Stimulated activated memory B cell treated with anti-CD40 and anti-IgM and Interleukin-4, amounts not matched to agents 10 μg/mL and 1 μg/mL and 100 μg/mL, for 72 hours (primary cell): Measurements from ENCODE around the gene CSNK1A1L.

Source experiments
- ATAC-seq: fragments of 150-1000 bp; cut with Tn5 transposase; 2 replicates; pipeline ENCODE4 v1.10.0; 2021
- H3K27ac Mint-ChIP-seq: one replicate; pipeline ENCODE4 v1.8.0; 2022; ENCODE audit warnings: mild to moderate bottlenecking, mixed read lengths
- H3K27me3 Mint-ChIP-seq: one replicate; pipeline ENCODE4 v1.8.0; 2022; ENCODE audit warnings: mixed read lengths
- H3K36me3 Mint-ChIP-seq: one replicate; pipeline ENCODE4 v1.8.0; 2022; ENCODE audit warnings: mixed read lengths
- H3K4me1 Mint-ChIP-seq: one replicate; pipeline ENCODE4 v1.8.0; 2022; ENCODE audit warnings: mixed read lengths
- H3K4me3 Mint-ChIP-seq: one replicate; pipeline ENCODE4 v1.8.0; 2022; ENCODE audit warnings: mild to moderate bottlenecking, moderate library complexity, mixed read lengths
- H3K9me3 Mint-ChIP-seq: one replicate; pipeline ENCODE4 v1.8.0; 2022; ENCODE audit warnings: mixed read lengths

Gene CSNK1A1L

DNA sequence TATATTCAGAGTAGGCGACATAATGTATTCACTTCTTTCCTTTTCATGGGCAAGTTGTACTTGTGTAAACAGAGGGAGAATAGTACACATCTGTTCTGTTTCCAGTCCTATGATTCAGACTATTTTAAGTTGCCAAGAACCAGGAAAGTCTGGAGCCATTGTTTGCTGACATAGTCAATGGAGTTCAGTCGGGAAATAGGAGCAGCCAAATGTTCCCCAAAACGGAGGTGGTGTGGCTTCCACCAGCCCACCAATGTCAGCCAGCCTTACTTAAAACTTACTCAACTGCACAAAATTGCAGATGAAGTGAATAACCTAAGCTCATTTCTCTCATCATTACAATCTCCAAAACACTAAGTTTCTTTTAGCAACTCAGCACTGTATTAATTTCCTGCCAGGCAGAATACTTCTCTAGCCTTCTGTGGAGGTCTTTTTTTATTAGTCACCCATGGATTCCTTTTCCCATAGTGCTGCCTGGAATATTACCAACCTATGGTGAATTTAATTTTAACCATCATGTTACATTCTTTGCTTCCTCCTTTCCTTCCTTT lies 22.3 kb upstream of the CSNK1A1L start:
- Mint-ChIP-seq H3K4me3 (no peak overlapping the region), H3K9me3 (no peaks in the 10 kb centered on the region), H3K27me3 (peaks cover 19% of the 10 kb centered on the region), H3K4me1 (peaks cover 3% of the 10 kb centered on the region), H3K27ac (no peak overlapping the region), H3K36me3 (no peaks in the 10 kb centered on the region)
- ATAC-seq, result no peak

GRCh38 chr13:37123337-37123736 lies 17.9 kb upstream of the CSNK1A1L start:
- Mint-ChIP-seq H3K27ac (no peak overlapping the region), H3K9me3 (no peaks in the 10 kb centered on the region), H3K36me3 (no peaks in the 10 kb centered on the region), H3K4me3 (no peak overlapping the region), H3K27me3 (peaks cover 21% of the 10 kb centered on the region), H3K4me1 (peaks cover 12% of the 10 kb centered on the region)
- no peak for ATAC-seq

GRCh38 chr13:37118016-37118415 lies 12.6 kb upstream of the CSNK1A1L start:
- peaks cover 12% of the 10 kb centered on the region for H3K4me1 Mint-ChIP-seq
- no peak overlapping the region for H3K4me3 Mint-ChIP-seq
- no peaks in the 10 kb centered on the region for H3K36me3 Mint-ChIP-seq
- H3K9me3 Mint-ChIP-seq, result no peaks in the 10 kb centered on the region
- H3K27me3 Mint-ChIP-seq, result peaks cover 4% of the 10 kb centered on the region
- ATAC-seq, result no peak
- H3K27ac Mint-ChIP-seq, result no peak overlapping the region

DNA sequence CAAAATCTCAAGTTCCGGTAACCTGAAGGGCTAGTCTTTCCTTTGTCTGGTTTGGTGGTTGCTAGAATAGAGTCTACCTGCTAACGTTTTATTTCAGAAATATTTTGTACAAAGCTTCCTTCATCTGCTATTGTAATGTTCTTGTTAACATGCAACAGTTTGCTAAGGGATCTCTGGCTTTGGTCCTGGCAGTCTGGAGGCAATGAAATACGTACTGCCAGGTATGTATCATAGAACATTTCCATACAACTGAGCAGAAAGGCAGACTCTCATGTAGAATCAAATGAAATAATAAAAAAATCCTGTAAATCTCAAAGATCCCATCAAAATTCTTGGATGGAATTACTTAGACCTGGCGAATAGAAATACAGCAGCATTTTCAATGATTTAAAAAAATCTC lies 8.8 kb upstream of the CSNK1A1L start:
- Mint-ChIP-seq H3K27me3 (no peaks in the 10 kb centered on the region), H3K4me1 (no peaks in the 10 kb centered on the region), H3K9me3 (no peaks in the 10 kb centered on the region), H3K27ac (no peak overlapping the region), H3K36me3 (no peaks in the 10 kb centered on the region), H3K4me3 (no peak overlapping the region)
- ATAC-seq, result no peak

- Mint-ChIP-seq H3K27ac (no peak overlapping the region), H3K27me3 (peaks cover 1% of the 10 kb centered on the region), H3K4me1 (no peaks in the 10 kb centered on the region), H3K36me3 (no peaks in the 10 kb centered on the region), H3K9me3 (no peaks in the 10 kb centered on the region), H3K4me3 (no peak overlapping the region)
- ATAC-seq, result no peak
These were observed 8.1 kb upstream of the CSNK1A1L start for GRCh38 chr13:37113534-37113933.

DNA sequence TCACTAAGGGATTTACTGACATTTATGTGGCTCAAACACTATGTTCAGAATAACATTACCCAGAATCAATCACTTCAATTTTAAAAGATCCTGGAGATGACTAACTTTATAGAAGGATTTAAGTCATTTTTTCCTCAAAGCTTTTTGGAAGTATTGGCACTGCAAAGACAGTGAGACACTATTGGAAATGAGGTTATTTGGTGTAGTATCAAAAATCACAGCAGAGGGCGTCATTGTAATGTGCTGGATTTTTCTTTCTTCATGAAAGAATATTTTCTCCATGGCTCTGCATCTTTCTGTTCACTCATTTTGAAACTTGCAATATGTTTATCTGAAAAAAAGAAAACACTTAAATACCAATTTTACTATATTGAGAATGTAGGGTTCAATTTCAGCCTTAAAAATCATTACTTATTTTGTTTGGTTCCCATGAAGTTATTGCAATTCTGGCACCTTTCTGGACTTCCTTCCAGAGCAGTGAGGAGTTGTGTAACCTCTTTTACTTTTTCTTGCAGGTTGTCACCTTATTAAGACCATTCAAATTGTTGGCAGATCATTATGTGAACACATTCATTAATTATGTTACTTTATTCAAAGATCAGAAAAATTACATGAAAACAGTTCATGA lies 3.7 kb upstream of the CSNK1A1L start:
- no peaks in the 10 kb centered on the region for H3K36me3 Mint-ChIP-seq
- H3K9me3 Mint-ChIP-seq, result no peaks in the 10 kb centered on the region
- ATAC-seq, result no peak
- H3K27ac Mint-ChIP-seq, result no peak overlapping the region
- H3K4me3 Mint-ChIP-seq, result no peak overlapping the region
- H3K27me3 Mint-ChIP-seq, result peaks cover 21% of the 10 kb centered on the region
- no peaks in the 10 kb centered on the region for H3K4me1 Mint-ChIP-seq

DNA sequence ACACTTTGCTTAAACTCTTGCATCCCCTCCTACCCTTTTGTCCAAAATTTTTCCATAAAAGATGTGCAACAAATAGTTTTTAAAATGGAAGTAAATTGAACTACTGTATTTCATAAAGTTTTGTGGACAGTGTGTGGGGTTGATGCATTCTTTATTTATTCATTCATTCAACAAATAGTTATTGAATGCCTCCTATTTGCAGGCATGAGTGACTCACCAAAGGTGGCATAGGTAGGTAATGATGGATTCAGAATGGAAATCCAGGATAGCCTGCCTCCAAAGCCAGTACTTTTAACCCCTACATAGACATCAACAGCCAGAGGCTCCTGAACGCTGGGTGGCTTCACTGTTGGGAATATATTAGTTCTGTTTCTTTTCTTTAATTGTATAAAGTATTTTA lies 2.4 kb upstream of the CSNK1A1L start:
- H3K4me3 Mint-ChIP-seq, result no peak overlapping the region
- no peaks in the 10 kb centered on the region for H3K4me1 Mint-ChIP-seq
- H3K27ac Mint-ChIP-seq, result no peak overlapping the region
- no peaks in the 10 kb centered on the region for H3K36me3 Mint-ChIP-seq
- H3K27me3 Mint-ChIP-seq, result peaks cover 21% of the 10 kb centered on the region
- H3K9me3 Mint-ChIP-seq, result no peaks in the 10 kb centered on the region
- ATAC-seq, result no peak

- Mint-ChIP-seq H3K27ac (no peak overlapping the region), H3K27me3 (peaks cover 21% of the 10 kb centered on the region), H3K9me3 (no peaks in the 10 kb centered on the region), H3K4me3 (no peak overlapping the region), H3K36me3 (no peaks in the 10 kb centered on the region), H3K4me1 (no peaks in the 10 kb centered on the region)
- no peak for ATAC-seq
These were observed 2.0 kb upstream of the CSNK1A1L start for GRCh38 chr13:37107456-37107855.

DNA sequence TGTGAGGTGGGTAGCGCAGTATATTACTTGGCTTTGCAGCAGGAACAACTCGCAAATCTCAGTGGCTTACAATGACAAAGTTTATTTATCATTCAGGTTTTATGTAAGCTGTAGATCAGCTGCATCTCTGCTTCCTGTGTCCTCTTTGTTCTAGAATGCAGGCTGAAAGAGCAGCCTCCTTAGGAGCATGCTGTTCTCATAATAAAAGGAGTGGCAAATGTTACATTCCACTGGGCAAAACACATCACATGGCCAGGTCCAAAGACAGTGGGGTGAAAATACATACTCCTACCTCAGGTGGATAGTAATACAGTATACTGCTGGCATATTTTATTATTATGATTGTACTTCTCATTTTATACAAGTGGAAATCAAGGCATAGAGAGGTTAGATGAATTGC lies 1.2 kb upstream of the CSNK1A1L start:
- H3K4me3 Mint-ChIP-seq, result no peak overlapping the region

DNA sequence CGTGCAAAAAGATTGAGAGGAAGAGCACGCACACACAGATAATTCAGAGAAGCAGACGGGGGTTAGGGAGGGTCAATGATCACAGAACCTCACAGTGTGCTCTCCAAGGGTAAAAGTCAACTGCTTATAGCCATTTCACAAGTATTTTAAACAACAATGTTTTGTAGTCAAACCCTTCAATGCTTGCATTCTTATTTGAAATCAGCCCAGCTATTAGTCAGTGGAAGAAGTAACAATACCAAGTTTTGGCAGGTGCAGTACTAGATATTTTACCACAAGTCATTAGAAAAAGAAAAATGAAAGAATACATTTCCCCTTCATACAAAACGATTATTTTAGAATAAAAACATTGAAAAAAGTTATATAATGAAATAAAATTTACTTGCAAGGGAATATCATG lies 2.6 kb downstream of the CSNK1A1L start:
- no peak for ATAC-seq
- Mint-ChIP-seq H3K27me3 (peaks cover 23% of the 10 kb centered on the region), H3K36me3 (no peaks in the 10 kb centered on the region), H3K9me3 (no peaks in the 10 kb centered on the region), H3K4me1 (no peaks in the 10 kb centered on the region), H3K27ac (no peak overlapping the region), H3K4me3 (no peak overlapping the region)

More for the DNA sequence above, 1.2 kb upstream of the CSNK1A1L start:
- Mint-ChIP-seq H3K27me3 (peaks cover 21% of the 10 kb centered on the region), H3K4me1 (no peaks in the 10 kb centered on the region), H3K27ac (no peak overlapping the region), H3K9me3 (no peaks in the 10 kb centered on the region), H3K36me3 (no peaks in the 10 kb centered on the region)
- no peak for ATAC-seq

GRCh38 chr13:37101201-37101600 lies 4.3 kb downstream of the CSNK1A1L start:
- Mint-ChIP-seq H3K4me3 (no peak overlapping the region), H3K27me3 (peaks cover 9% of the 10 kb centered on the region), H3K4me1 (no peaks in the 10 kb centered on the region), H3K9me3 (no peaks in the 10 kb centered on the region), H3K27ac (no peak overlapping the region), H3K36me3 (no peaks in the 10 kb centered on the region)
- no peak for ATAC-seq

DNA sequence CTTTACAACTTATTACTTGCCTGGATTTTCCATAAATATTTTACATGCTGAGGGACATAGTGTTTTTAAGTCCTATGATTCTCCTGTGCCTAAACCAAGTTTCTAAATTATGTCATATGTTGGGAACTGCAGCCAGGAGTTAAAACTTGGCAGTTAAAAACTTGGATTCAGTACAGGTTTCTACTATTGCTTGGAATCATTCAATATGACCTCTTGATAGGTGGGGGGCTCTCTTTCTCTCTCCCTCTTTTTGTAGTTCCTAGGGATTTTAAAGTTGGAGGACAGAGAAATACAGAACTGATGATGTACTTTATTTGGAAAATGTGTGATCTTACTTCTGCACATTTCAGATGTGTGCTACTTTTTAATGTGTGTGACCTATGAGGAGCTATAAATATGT lies 4.7 kb downstream of the CSNK1A1L start:
- no peaks in the 10 kb centered on the region for H3K36me3 Mint-ChIP-seq
- H3K4me3 Mint-ChIP-seq, result no peak overlapping the region
- no peak for ATAC-seq
- no peak overlapping the region for H3K27ac Mint-ChIP-seq
- H3K9me3 Mint-ChIP-seq, result no peaks in the 10 kb centered on the region
- peaks cover 9% of the 10 kb centered on the region for H3K27me3 Mint-ChIP-seq
- H3K4me1 Mint-ChIP-seq, result no peaks in the 10 kb centered on the region

- no peaks in the 10 kb centered on the region for H3K4me1 Mint-ChIP-seq
- no peak for ATAC-seq
- H3K27me3 Mint-ChIP-seq, result peaks cover 9% of the 10 kb centered on the region
- H3K27ac Mint-ChIP-seq, result no peak overlapping the region
- H3K36me3 Mint-ChIP-seq, result no peaks in the 10 kb centered on the region
- H3K4me3 Mint-ChIP-seq, result no peak overlapping the region
- no peaks in the 10 kb centered on the region for H3K9me3 Mint-ChIP-seq
These were observed 8.4 kb downstream of the CSNK1A1L start for GRCh38 chr13:37097076-37097475.

- no peak overlapping the region for H3K4me3 Mint-ChIP-seq
- H3K4me1 Mint-ChIP-seq, result no peaks in the 10 kb centered on the region
- no peaks in the 10 kb centered on the region for H3K9me3 Mint-ChIP-seq
- no peak overlapping the region for H3K27ac Mint-ChIP-seq
- peaks cover 9% of the 10 kb centered on the region for H3K27me3 Mint-ChIP-seq
- ATAC-seq, result no peak
- H3K36me3 Mint-ChIP-seq, result no peaks in the 10 kb centered on the region
These were observed 10.6 kb downstream of the CSNK1A1L start for GRCh38 chr13:37094840-37095239.

DNA sequence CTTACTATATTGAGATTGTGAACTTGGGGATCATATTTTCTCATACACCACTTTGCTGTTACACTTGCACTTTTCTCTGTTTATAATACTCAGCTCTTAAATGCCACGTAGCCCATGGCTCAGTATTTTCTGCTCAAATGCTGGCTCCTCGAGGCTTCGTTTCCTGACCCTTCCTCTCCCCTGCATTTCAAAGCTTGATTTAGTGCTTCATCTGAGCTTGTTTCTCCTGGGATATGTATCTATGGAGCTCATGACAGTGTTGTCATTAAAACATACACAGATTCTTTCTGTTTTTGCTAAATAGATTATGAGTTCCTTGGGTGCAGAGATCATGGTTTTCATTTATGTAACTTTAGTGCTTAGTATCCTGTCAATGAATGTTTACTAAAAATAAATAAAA lies 11.4 kb downstream of the CSNK1A1L start:
- Mint-ChIP-seq H3K4me3 (no peak overlapping the region), H3K27me3 (peaks cover 9% of the 10 kb centered on the region), H3K9me3 (no peaks in the 10 kb centered on the region), H3K4me1 (no peaks in the 10 kb centered on the region), H3K27ac (no peak overlapping the region), H3K36me3 (no peaks in the 10 kb centered on the region)
- ATAC-seq, result no peak

DNA sequence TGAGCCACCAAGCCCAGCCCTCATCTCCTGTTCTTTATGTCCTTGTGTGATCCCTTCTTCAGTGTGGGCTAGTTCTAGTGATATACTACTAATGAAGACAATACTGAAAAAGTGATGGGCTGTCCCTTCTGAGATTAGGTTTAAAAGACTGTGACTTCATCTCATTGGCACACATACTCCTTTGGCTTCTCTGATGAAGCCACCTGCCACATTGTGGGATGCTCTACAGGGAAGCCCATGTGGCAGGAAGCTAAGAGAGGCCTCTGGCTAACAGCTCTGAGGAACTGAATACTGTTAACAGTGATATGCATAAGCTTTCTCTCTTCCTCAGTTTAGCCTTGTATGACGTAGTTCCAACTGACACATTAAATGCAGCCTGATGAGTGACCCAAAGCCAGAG lies 13.6 kb downstream of the CSNK1A1L start:
- no peak overlapping the region for H3K4me3 Mint-ChIP-seq
- H3K27ac Mint-ChIP-seq, result no peak overlapping the region
- no peaks in the 10 kb centered on the region for H3K36me3 Mint-ChIP-seq
- no peaks in the 10 kb centered on the region for H3K9me3 Mint-ChIP-seq
- H3K27me3 Mint-ChIP-seq, result no peaks in the 10 kb centered on the region
- H3K4me1 Mint-ChIP-seq, result no peaks in the 10 kb centered on the region
- no peak for ATAC-seq
